ENCODE measurements around the gene GPR152.
"Not testable (repeated sequence)": the region's sequence is repeated elsewhere in the genome, so short reads cannot be mapped to it uniquely, and the experiment has no call there.

Gene GPR152

GRCh38 chr11:67439321-67440228 lies 13.0 kb downstream of the GPR152 start:
- DNase-seq, result no peak

DNA sequence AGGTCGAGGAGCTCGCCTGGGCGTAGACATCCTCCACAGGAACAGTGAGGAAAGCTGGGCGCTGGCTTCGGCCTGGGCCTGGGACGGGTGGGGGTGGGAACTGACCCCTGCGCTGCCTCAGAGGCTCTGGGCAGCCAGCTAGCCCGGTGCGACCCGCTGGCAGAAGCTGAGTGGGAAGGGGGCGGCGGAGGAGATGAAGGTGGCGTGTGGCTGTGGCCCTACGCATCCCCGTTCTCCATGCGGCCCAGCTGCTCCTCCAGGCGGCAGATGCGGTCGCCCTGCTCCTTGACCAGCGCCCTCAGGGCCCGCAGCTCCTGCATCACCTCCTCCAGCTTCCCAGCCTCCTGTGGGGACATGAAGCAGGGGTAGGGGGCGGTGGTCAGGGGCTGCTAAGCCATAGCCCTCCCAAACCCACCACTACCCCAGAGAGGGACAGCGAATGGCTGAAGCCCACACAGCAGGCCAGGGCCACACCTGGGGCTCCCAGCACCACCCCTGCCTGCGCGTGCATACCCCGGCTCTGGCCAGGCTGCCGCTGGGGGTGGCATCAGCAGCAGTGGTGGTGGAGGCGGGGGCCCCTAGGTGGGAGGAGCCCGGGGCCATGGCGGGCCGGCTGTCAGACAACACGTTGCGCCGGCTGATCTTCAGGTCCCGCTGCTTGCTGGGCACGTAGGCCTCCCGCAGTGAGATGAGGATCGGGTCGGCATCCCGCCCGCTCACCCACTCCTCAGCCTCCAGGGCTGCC lies 14.2 kb downstream of the GPR152 start:
- DNase-seq, result no peak

DNA sequence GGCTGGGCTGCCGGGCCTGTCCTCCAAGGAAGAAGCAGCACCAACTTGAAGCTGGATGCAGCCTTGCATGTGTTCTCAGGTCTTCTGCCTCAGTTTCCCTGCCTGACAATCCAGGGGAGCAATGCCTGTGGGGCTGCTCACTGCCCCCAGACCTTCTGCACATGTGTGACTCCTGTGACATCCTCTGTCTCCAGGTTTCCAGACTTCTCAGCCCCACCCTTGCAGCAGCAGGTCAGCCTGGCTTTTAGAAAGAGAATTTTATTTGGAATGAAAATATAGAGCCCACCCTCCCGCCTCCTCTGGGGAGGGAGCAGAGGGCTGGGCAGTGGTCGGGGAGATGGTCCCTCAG lies 14.7 kb downstream of the GPR152 start:
- DNase-seq, result no peak

DNA sequence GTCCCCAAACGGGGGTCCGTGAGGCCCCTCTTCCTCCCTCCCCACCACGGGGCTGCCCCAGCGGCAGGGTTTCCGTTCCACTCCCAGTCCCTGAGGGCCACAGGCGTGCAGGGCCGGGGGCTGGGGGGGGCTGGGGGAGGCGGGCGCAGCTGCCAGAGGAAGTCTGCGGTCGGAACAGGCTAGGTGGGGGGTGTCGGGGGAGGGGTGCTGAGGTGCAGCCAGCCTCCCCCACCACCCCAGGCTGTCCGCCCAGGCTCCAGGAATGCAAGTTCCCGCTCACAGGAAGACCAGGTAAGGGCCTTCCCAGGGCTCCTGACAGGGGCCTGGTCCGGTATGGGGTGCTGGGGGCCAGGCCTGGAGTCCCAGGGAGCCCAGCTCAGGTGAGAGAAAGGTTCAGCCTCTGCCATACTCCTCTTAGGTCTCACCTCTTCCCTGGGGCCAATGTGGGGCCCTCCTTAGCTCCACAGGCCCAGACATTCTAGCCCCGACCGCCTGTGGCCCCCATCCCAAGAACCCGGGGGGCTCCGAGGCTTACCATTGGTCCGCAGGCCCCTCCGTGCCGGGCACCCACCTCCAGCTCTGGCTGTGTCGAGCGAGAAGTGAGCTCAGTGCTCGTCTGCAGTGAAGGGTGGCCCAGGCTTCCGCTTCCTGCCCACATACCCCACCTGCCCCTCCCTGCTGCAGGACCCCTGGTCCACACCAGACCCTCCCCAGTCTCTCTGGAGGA lies 15.3 kb downstream of the GPR152 start, which contains the start of gene PTPRCAP:
Gene PTPRCAP (minus strand): TSS at position 601 of the 727 bp plus-strand sequence. CDS start 63 bp downstream, at position 538.
- DNase-seq, result no peak

- no peak for DNase-seq
Measured at GRCh38 chr11:67436459-67437081, 16.0 kb downstream of the GPR152 start.

DNA sequence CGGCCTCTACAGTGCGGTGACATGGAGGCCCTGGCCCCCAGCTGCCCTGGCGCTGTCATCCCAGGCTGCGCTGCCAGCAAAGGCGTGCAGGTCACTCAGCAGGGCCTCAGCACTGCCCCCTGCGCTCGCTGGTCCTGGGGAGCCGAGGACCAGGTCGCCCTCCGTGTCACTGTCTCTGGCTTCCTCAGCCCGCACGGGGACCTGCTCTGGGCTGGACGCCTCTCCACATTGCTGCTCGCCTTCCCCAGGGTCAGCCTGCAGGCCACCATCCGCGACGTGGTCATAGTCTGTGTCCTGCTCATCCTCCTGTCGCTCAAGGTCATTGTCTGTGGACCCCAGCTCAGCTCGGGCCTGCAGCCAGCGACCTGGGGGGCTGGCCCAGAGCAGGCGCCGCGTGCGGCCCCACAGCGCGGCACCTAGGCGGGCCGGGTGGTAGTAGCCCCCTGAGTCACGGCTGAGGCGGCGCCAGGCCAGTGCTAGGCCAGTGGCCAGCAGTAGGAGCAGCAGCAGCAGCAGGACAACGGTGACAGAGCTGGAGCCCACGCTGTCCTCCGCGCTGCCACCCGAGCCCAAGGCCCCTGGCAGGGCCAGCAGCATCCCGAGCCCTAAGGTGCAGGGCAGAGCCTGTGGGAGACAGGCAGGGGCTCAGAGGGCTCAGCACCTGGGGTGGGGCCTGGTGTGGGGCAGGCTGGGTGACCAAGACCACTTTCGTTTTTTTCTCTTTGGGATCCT lies 16.6 kb downstream of the GPR152 start:
- DNase-seq, result no peak

- no peak for DNase-seq
Measured at GRCh38 chr11:67435031-67435726, 17.4 kb downstream of the GPR152 start.

- no peak for DNase-seq
Measured at GRCh38 chr11:67434395-67434881, 18.1 kb downstream of the GPR152 start.

GRCh38 chr11:67433536-67434394 lies 18.8 kb downstream of the GPR152 start:
- no peak for DNase-seq

DNA sequence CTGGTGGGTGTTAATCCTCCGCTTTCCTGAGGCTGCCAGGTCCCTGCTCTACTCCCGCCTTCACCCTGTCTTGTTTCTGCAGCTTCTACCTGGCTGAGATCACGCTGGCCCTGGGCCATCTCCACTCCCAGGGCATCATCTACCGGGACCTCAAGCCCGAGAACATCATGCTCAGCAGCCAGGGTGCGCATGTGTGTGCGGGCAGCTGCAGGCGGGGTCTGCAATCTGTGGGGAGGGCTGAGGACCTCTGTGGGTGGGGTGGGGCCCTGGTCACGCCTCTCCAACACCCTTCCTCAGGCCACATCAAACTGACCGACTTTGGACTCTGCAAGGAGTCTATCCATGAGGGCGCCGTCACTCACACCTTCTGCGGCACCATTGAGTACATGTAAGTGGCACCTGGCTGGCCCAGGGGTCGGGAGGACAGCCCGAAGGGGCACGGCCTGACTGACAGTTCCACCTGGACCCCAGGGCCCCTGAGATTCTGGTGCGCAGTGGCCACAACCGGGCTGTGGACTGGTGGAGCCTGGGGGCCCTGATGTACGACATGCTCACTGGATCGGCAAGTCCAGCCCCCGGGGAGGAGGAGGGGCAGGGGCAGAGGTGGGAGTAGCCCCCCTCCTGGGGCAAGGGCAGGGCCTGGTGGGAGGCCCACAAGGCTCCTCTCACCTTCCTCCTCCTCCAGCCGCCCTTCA lies 19.7 kb downstream of the GPR152 start:
- no peak for DNase-seq

GRCh38 chr11:67431346-67432249 lies 20.9 kb downstream of the GPR152 start:
- no peak for DNase-seq

DNA sequence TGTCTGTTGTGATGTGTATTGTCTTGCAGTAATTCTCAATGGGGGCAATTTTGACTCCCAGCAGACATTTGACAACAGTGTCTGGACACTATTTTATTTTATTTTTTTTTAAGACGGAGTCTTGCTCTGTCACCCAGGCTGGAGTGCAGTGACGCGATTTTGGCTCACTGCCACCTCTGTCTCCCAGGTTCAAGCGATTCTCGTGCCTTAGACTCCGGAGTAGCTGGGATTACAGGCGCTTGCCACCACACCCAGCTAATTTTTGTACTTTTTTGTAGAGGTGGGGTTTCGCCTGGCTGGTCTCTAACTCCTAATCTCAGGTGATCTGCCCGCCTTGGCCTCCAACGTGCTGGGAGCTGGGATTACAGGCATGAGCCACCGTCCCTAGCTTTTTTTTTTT lies 22.8 kb downstream of the GPR152 start:
- DNase-seq, result no peak

DNA sequence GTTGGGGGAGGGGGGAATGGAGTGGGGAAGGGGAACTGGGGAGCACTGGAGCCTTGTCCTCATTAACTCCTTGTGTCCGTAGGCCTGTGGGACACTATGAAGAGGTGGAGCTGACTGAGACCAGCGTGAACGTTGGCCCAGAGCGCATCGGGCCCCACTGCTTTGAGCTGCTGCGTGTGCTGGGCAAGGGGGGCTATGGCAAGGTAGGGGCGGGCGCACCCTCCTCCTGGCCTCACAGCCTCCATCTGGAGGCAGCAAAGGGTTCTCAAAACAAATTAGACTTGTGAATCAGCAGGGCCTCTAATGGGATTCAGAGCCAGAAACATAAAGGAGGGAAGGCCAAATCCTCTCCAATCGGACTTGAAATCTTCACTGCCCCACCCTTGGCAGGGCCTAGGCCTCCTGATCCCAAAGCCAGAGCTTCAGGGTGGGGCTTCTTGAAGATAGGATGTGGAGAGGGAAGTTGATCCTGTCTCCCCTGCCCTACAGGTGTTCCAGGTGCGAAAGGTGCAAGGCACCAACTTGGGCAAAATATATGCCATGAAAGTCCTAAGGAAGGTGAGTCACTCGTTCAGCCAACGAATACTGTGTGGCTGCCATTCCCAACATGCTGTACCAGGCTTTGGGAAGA lies 23.4 kb downstream of the GPR152 start:
- DNase-seq, result no peak

- DNase-seq, result peak; percentile 98
Measured at GRCh38 chr11:67428052-67429001, 24.2 kb downstream of the GPR152 start, which contains the start of gene RPS6KB2. TSS of gene RPS6KB2 (plus strand) at chr11:67428494. CDS start at chr11:67428546, 52 bp downstream.

- not testable (repeated sequence) for DNase-seq
Measured at GRCh38 chr11:67427364-67427859, 25.1 kb downstream of the GPR152 start.

DNA sequence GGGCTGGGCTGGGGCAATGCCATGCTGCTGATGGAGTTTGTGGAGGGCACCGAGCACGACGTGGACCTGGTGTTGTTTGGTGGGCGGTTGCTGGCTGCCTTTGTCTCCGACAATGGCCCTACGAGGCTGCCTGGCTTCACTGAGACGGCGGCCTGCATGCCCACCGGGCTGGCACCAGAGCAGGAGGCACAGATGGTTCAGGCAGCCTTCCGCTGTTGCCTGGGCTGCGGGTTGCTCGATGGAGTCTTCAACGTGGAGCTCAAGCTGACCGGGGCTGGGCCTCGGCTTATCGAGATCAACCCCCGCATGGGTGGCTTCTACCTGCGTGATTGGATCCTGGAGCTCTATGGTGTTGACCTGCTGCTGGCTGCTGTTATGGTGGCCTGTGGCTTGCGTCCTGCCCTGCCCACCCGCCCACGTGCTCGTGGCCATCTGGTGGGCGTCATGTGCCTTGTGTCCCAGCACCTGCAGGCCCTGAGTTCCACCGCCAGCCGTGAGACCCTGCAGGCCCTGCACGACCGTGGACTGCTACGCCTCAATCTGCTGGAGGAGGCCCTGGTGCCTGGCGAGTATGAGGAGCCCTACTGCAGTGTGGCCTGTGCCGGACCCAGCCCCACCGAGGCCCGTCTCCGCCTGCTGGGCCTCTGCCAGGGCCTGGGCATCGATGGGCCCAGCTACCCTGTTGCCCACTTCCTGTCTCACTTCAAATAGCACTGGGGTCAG lies 28.5 kb downstream of the GPR152 start:
- DNase-seq, result no peak
